HS-27A (cell line): ENCODE data around the gene LRRFIP1.

Experiments
- DNase-seq: peaks from one replicate; pipeline ENCODE4 v3.0.0-alpha.2; 2012; ENCODE audit warnings: low read depth, missing footprints

The LRRFIP1 gene

GRCh38 chr2:237702441-237703391 is 75.3 kb downstream of the LRRFIP1 start:
- DNase-seq, result no peak

GRCh38 chr2:237704501-237705434 is 77.4 kb downstream of the LRRFIP1 start:
- DNase-seq, result no peak

- DNase-seq, result no peak
Measured at GRCh38 chr2:237706257-237706656, 78.9 kb downstream of the LRRFIP1 start.

- DNase-seq, result no peak
Measured at GRCh38 chr2:237708065-237708398, 80.6 kb downstream of the LRRFIP1 start.

GRCh38 chr2:237708491-237708890 is 81.1 kb downstream of the LRRFIP1 start:
- DNase-seq, result no peak

GRCh38 chr2:237708961-237709360 is 81.6 kb downstream of the LRRFIP1 start:
- DNase-seq, result no peak

- DNase-seq, result no peak
Measured at GRCh38 chr2:237711458-237712150, 84.2 kb downstream of the LRRFIP1 start.

GRCh38 chr2:237712477-237713377 is 85.3 kb downstream of the LRRFIP1 start:
- DNase-seq, result no peak

- DNase-seq, result no peak
Measured at GRCh38 chr2:237714690-237715458, 87.5 kb downstream of the LRRFIP1 start.

GRCh38 chr2:237715459-237715947 is 88.1 kb downstream of the LRRFIP1 start:
- no peak for DNase-seq

- no peak for DNase-seq
Measured at GRCh38 chr2:237716011-237716410, 88.6 kb downstream of the LRRFIP1 start.

- no peak for DNase-seq
Measured at GRCh38 chr2:237717366-237718276, 90.2 kb downstream of the LRRFIP1 start.

- DNase-seq, result no peak
Measured at GRCh38 chr2:237718277-237718634, 90.9 kb downstream of the LRRFIP1 start.

GRCh38 chr2:237720444-237720843 is 93.1 kb downstream of the LRRFIP1 start:
- no peak for DNase-seq

- no peak for DNase-seq
Measured at GRCh38 chr2:237720957-237721356, 93.6 kb downstream of the LRRFIP1 start.

- no peak for DNase-seq
Measured at GRCh38 chr2:237721458-237721857, 94.1 kb downstream of the LRRFIP1 start.

- no peak for DNase-seq
Measured at GRCh38 chr2:237722616-237723015, 95.2 kb downstream of the LRRFIP1 start.

- DNase-seq, result no peak
Measured at GRCh38 chr2:237723023-237723422, 95.6 kb downstream of the LRRFIP1 start.

GRCh38 chr2:237723602-237724001 is 96.2 kb downstream of the LRRFIP1 start:
- DNase-seq, result no peak
